Measurements from ENCODE around the gene FAM180A.

Gene FAM180A

GRCh38 chr7:135718219-135718618, 30.4 kb downstream of the FAM180A start:
- TF ChIP-seq GATA3 (IDR thresholded peaks at IDR 0.05; ENCODE audit: low read depth, low read length): no peak

DNA sequence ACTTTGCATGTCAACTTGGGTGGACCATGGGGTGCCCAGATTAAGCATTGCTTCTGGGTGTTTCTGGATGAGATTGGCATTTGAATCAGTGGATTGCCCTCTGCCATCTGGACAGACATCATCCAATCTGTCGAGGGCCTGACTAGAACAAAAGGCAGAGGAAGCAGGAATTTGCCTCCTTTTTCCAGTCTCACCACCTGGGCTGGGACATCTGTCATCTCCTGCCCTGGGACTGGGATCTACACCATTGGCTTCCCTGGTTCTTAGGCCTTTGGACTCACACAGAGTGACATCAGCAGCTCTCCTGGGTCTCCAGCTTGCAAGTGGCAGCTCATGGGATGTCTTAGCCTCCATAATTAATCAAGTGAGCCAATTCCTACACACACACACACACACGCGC, 30.9 kb downstream of the FAM180A start:
- TF ChIP-seq GATA2 (IDR thresholded peaks at IDR 0.05; ENCODE audit: low read depth, low read length) (no peak), GATA3 (IDR thresholded peaks at IDR 0.05; ENCODE audit: low read depth, low read length) (no peak)

GRCh38 chr7:135716677-135717238, 31.9 kb downstream of the FAM180A start:
- TF ChIP-seq GATA3 (IDR thresholded peaks at IDR 0.05; ENCODE audit: low read depth, low read length): peak; percentile 61
- peak; percentile 59; the same call in 1 of the 2 replicates for TF ChIP-seq GATA2 (IDR thresholded peaks at IDR 0.05; ENCODE audit: low read depth, low read length)

- TF ChIP-seq GATA2 (IDR thresholded peaks at IDR 0.05; ENCODE audit: low read depth, low read length) (no peak), GATA3 (IDR thresholded peaks at IDR 0.05; ENCODE audit: low read depth, low read length) (no peak)
Measured at GRCh38 chr7:135715673-135716072, 32.9 kb downstream of the FAM180A start.

DNA sequence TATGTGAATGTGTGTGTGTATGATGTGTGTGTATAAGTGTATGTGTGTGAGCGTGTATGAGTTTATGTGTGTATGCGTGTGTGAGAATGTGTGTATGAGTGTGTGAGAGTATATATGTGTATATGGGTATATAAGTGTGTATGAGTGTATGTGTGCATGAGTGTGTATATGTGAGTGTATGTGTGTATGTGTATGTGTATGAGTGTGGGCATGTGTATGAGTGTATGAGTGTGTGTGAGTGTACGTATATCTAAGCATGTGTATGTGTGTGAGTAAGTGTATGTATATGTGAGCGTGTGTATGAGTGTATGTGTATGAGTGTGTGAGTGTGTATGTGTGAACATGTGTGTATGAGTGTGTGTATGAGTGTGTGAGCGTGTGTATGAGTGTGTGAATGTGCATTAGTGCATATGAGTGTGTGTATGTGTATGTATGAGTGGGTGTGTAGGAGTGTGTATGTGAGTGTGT, 33.5 kb downstream of the FAM180A start:
- no peak for TF ChIP-seq GATA2 (IDR thresholded peaks at IDR 0.05; ENCODE audit: low read depth, low read length)
- no peak for TF ChIP-seq GATA3 (IDR thresholded peaks at IDR 0.05; ENCODE audit: low read depth, low read length)

- TF ChIP-seq GATA2 (IDR thresholded peaks at IDR 0.05; ENCODE audit: low read depth, low read length) (no peak), GATA3 (IDR thresholded peaks at IDR 0.05; ENCODE audit: low read depth, low read length) (no peak)
Measured at GRCh38 chr7:135714534-135715009, 34.0 kb downstream of the FAM180A start.

GRCh38 chr7:135713836-135714470, 34.7 kb downstream of the FAM180A start:
- TF ChIP-seq GATA2 (IDR thresholded peaks at IDR 0.05; ENCODE audit: low read depth, low read length): no peak
- no peak for TF ChIP-seq GATA3 (IDR thresholded peaks at IDR 0.05; ENCODE audit: low read depth, low read length)

DNA sequence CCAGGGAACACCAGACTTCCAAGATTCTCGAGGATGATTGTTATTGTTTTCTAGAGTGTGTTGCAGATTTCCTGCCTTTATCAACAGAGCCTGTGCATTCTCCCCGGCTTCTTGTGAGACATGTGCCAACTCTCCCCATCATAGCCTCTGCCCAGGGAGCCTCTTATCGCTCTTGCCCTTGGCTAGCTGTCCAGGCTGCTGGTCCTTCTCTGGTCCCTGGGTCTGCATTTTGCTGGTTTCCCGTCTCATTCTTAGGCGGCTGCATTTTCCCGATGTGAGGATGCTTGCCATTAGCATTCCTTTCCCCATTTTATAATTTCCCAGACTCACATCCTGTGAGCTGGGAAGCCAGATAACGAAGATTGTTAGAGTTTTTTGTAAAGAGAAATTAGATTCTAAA, 35.8 kb downstream of the FAM180A start:
- TF ChIP-seq GATA2 (IDR thresholded peaks at IDR 0.05; ENCODE audit: low read depth, low read length) (peak; percentile 82), GATA3 (IDR thresholded peaks at IDR 0.05; ENCODE audit: low read depth, low read length) (no peak)

DNA sequence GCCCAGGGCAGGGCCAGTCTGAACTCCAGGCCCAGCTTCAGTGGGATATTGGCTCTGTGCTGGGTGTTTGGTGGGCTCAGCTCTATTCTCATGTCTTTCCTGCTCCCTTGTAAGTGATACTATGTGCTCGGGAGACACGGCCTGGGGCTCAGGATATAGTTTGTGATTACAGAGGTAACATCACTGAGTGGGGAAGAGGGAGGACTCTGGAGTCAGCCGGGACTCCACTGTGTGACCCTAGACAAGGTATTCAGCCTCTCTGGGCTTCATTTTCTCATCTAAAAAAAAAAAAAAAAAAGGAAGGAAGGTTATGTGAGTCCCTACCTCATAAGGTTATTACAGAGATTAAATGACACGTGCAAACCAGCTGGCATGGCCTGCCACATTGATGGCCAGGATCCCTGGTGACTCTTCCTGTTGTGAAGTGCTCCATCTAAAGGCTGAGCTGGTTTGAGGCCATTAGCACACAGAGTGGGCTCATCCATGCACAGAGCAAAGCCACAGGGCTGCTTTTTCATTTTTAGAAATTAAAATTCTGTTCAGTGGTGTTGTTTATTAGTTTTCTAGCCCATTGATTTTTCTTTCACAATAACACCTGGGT, 36.3 kb downstream of the FAM180A start:
- no peak for TF ChIP-seq GATA3 (IDR thresholded peaks at IDR 0.05; ENCODE audit: low read depth, low read length)
- TF ChIP-seq GATA2 (IDR thresholded peaks at IDR 0.05; ENCODE audit: low read depth, low read length): no peak

DNA sequence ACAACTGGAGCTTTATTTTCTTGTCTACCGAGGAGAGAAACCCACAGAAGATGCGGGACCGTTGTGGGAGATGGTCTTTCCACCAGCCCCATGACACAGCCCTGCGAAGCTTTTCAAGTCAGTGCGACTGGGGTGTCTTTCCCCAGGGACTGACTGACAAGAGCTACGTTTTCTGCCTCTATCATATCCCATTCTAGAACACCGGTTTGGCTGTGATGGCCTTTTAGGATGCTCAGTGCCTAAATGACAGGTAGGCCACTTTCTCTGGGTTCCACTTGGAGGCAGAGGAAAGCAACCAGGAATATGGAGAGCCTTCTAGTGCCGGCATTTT, 37.5 kb downstream of the FAM180A start:
- TF ChIP-seq GATA3 (IDR thresholded peaks at IDR 0.05; ENCODE audit: low read depth, low read length) (no peak), GATA2 (IDR thresholded peaks at IDR 0.05; ENCODE audit: low read depth, low read length) (no peak)

GRCh38 chr7:135710417-135711138, 38.0 kb downstream of the FAM180A start:
- TF ChIP-seq GATA2 (IDR thresholded peaks at IDR 0.05; ENCODE audit: low read depth, low read length): peak; percentile 36
- no peak for TF ChIP-seq GATA3 (IDR thresholded peaks at IDR 0.05; ENCODE audit: low read depth, low read length)

- TF ChIP-seq GATA3 (IDR thresholded peaks at IDR 0.05; ENCODE audit: low read depth, low read length): no peak
- TF ChIP-seq GATA2 (IDR thresholded peaks at IDR 0.05; ENCODE audit: low read depth, low read length): no peak
Measured at GRCh38 chr7:135709508-135709907, 39.1 kb downstream of the FAM180A start.

DNA sequence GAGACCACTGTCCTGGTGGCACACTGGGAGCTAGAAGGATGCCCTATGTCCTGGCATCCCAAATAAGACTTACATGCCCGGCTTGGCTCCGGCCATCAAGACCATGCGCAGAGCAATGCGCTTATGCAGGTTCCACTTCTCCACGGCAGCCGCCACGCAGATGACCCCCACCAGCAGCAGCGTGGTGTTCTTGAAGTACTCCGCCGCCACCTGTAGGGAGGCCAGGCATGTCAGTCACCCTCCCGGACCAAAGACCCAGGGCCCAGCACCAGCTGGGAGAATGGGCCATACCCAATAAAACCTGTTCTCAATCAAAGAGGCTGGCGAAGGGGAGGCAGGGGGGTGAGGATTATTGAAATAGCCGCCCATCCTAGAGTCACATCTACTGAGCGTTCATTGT, 40.6 kb downstream of the FAM180A start:
- TF ChIP-seq GATA3 (IDR thresholded peaks at IDR 0.05; ENCODE audit: low read depth, low read length): no peak

DNA sequence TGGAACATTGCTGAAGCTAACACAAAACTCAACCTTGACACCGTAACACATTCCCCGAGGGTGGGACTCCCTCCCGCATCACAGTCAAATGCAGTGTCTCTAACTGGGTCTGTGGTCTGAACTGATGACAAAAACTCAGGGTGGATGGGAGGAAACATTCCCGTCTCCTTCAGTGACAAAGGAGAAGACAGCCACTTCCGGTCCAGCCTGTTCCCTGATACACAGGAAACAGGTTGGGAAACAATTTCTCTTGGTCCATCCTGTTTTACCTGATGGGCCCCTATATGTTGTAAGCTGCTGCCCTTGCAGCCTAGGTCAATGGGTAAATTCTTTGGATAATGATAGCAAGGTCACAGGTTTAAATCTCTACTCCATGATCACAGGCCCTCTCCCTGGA, 41.0 kb downstream of the FAM180A start:
- no peak for TF ChIP-seq GATA3 (IDR thresholded peaks at IDR 0.05; ENCODE audit: low read depth, low read length)
- no peak for TF ChIP-seq GATA2 (IDR thresholded peaks at IDR 0.05; ENCODE audit: low read depth, low read length)

All from SH-SY5Y (cell line).